ENCODE results near the gene MRPL58. TPM values are rescaled to one million over a fixed set of nuclear protein-coding genes. Genes with fewer than 3 reads are reported as not detected.

The MRPL58 gene
- total RNA-seq, 2 experiments from 2014 or later: 5.4 to 7.1 TPM

DNA sequence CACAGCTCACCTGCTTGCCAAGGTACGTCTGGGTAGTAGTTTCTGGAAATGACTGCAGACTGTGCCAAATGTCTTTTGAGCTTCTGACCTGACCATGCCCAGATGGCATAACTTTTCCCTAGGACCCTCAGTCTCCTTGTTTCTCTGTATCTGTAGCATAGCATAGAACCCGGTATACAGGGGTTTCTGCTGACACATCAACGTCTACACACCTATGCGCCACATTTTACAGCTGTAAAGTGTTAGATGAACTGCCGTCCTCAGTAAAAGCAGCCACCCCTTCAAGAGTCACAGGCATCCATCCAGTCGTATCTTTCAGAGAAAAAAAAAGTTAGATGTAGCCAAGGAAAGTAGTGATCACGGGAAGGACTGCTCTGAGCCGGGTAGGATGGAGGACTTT is 52.0 kb downstream of the MRPL58 start:
- H3K27ac ChIP-seq (ENCODE audit: low read depth in 1 of 2, low read length in 2 of 2): no peak overlapping the region
- POLR2A ChIA-PET: interaction anchor here (0.7 kb wide), 1 partner anchor 9 kb away, joined by 3 read pairs; no protein-coding TSS in a partner anchor
- CTCF ChIA-PET: no interaction called here
- H3K27me3 Mint-ChIP-seq: no peaks in the 10 kb centered on the region
- H3K4me1 ChIP-seq (ENCODE audit: insufficient read depth, low read length): peaks cover 32% of the 10 kb centered on the region
- ATAC-seq (ENCODE audit: poor library complexity): no peak
- H3K27me3 ChIP-seq (ENCODE audit: control insufficient read depth in 1 of 2, insufficient read depth in 2 of 2, low read length in 2 of 2): no peaks in the 10 kb centered on the region
- no peaks in the 10 kb centered on the region for H3K9me3 ChIP-seq (ENCODE audit: control insufficient read depth in 1 of 2, insufficient read depth in 1 of 2, low read length in 2 of 2)
- no peak overlapping the region for H3K4me3 ChIP-seq (ENCODE audit: low read length)
- H3K4me1 Mint-ChIP-seq (ENCODE audit: low read depth): peaks cover 37% of the 10 kb centered on the region
- DNase-seq: no peak
- H3K36me3 ChIP-seq (ENCODE audit: insufficient read depth, low read length): peaks cover 46% of the 10 kb centered on the region
- intact Hi-C loops (cut with DNase I, micrococcal nuclease): loop anchor here (5.0 to 10.0 kb wide), 4 partner anchors 43 to 138 kb away; partner anchors contain the start of genes ARMC7 (in 1 of the 2) and SUMO2 (in 1 of the 2)
- H3K4me3 Mint-ChIP-seq: no peak overlapping the region
- H3K36me3 Mint-ChIP-seq (ENCODE audit: low read depth): peaks cover 53% of the 10 kb centered on the region
- H3K27ac Mint-ChIP-seq: no peak overlapping the region
- TF ChIP-seq, protein P1, sequence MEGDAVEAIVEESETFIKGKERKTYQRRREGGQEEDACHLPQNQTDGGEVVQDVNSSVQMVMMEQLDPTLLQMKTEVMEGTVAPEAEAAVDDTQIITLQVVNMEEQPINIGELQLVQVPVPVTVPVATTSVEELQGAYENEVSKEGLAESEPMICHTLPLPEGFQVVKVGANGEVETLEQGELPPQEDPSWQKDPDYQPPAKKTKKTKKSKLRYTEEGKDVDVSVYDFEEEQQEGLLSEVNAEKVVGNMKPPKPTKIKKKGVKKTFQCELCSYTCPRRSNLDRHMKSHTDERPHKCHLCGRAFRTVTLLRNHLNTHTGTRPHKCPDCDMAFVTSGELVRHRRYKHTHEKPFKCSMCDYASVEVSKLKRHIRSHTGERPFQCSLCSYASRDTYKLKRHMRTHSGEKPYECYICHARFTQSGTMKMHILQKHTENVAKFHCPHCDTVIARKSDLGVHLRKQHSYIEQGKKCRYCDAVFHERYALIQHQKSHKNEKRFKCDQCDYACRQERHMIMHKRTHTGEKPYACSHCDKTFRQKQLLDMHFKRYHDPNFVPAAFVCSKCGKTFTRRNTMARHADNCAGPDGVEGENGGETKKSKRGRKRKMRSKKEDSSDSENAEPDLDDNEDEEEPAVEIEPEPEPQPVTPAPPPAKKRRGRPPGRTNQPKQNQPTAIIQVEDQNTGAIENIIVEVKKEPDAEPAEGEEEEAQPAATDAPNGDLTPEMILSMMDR (IDR thresholded peaks at IDR 0.05): no peak
- no peaks in the 10 kb centered on the region for H3K9me3 Mint-ChIP-seq

DNA sequence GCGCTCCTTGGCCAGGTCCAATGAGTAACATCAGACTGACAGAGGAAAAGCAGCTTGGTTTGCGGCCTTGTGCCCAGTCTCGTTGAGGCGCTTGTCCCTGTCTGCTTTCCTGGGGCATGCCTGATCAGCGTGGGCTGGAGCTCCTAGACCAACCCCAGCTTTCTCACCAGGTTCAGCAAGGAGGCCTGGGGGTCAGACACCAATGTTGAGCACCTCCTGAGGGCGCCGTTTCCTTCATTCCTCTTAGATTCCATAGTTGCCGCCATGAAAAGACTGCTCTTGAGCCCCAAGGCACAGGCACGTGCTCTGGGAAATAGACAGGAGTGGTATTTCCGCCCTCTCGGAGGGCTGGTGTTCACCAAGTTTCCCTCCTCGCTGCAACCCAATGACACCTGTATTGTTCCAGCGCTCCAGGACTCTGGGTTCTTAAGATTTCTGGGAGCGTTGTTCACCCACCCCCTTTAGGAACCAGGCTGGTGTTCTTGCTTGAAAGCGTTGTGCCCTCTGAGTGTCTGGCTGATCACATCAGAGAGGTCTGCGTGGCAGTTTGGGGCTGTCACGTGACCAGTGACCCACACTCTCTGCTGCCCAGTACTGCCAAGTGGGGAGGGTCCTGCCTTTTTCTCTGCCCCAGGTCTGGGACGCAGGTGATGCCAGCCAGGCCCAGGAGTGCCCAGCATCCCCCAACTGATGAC is 52.5 kb downstream of the MRPL58 start:
- H3K4me1 ChIP-seq (ENCODE audit: insufficient read depth, low read length): peaks cover 31% of the 10 kb centered on the region
- no peak for ATAC-seq (ENCODE audit: poor library complexity)
- no peak overlapping the region for H3K4me3 ChIP-seq (ENCODE audit: low read length)
- no peak overlapping the region for H3K27ac ChIP-seq (ENCODE audit: low read depth in 1 of 2, low read length in 2 of 2)
- Mint-ChIP-seq H3K27ac (no peak overlapping the region), H3K9me3 (no peaks in the 10 kb centered on the region), H3K4me3 (no peak overlapping the region), H3K27me3 (no peaks in the 10 kb centered on the region), H3K4me1 (ENCODE audit: low read depth) (peaks cover 36% of the 10 kb centered on the region), H3K36me3 (ENCODE audit: low read depth) (peaks cover 48% of the 10 kb centered on the region)
- TF ChIP-seq, protein P1 (IDR thresholded peaks at IDR 0.05): no peak
- no peaks in the 10 kb centered on the region for H3K27me3 ChIP-seq (ENCODE audit: control insufficient read depth in 1 of 2, insufficient read depth in 2 of 2, low read length in 2 of 2)
- DNase-seq: no peak
- intact Hi-C loops (cut with DNase I, micrococcal nuclease): loop anchor here (5.0 to 10.0 kb wide), 4 partner anchors 42 to 137 kb away; partner anchors contain the start of genes ARMC7 (in 1 of the 2) and SUMO2 (in 1 of the 2)
- POLR2A ChIA-PET: interaction anchor here (0.7 kb wide), 1 partner anchor 9 kb away, joined by 3 read pairs; no protein-coding TSS in a partner anchor
- H3K9me3 ChIP-seq (ENCODE audit: control insufficient read depth in 1 of 2, insufficient read depth in 1 of 2, low read length in 2 of 2): no peaks in the 10 kb centered on the region
- peaks cover 43% of the 10 kb centered on the region for H3K36me3 ChIP-seq (ENCODE audit: insufficient read depth, low read length)
- CTCF ChIA-PET: no interaction called here

DNA sequence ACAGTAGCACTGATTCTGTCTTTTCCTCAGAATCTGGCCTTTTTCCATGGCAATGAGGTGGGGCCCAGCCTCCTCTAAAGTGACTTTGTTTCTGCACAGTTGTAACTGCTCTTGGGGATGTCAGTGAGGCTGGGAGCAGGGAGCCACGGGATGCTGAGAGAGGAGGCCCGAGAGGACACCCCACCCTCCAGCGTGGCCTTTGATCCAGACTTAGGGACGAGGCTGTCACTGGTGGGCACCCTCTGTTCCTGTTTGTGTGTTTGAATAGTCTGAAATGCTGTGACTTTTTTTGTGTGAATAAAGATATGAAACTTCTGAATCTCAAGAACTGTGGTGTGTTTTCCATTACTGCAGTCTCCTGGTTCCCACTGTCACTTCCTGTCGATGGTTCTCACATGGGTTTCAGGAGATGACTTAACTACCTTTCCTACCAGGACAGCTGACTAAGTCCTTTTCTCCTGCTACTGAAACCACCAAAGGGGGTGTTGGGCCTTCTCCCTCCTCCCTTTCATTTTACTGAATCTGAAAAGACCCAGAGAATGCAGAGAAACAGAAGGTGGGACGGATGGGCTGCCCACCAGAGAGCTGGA is 53.2 kb downstream of the MRPL58 start:
- ChIA-PET POLR2A (interaction anchor here (3.8 kb wide), 1 partner anchor 12 kb away, joined by 16 read pairs; no protein-coding TSS in a partner anchor), CTCF (no interaction called here)
- Histone ChIP-seq H3K36me3 (ENCODE audit: insufficient read depth, low read length) (peaks cover 42% of the 10 kb centered on the region), H3K4me1 (ENCODE audit: insufficient read depth, low read length) (peaks cover 31% of the 10 kb centered on the region), H3K27me3 (ENCODE audit: control insufficient read depth in 1 of 2, insufficient read depth in 2 of 2, low read length in 2 of 2) (no peaks in the 10 kb centered on the region), H3K27ac (ENCODE audit: low read depth in 1 of 2, low read length in 2 of 2) (no peak overlapping the region), H3K4me3 (ENCODE audit: low read length) (no peak overlapping the region), H3K9me3 (ENCODE audit: control insufficient read depth in 1 of 2, insufficient read depth in 1 of 2, low read length in 2 of 2) (no peaks in the 10 kb centered on the region)
- TF ChIP-seq, protein P1 (IDR thresholded peaks at IDR 0.05): no peak
- Mint-ChIP-seq H3K27ac (no peak overlapping the region), H3K36me3 (ENCODE audit: low read depth) (peaks cover 43% of the 10 kb centered on the region), H3K27me3 (no peaks in the 10 kb centered on the region), H3K4me3 (peak overlapping the region; percentile 34), H3K9me3 (no peaks in the 10 kb centered on the region), H3K4me1 (ENCODE audit: low read depth) (peaks cover 34% of the 10 kb centered on the region)
- ATAC-seq (ENCODE audit: poor library complexity) (no peak), DNase-seq (no peak)
- intact Hi-C loops (cut with DNase I, micrococcal nuclease): loop anchor here in 1 of 2 experiments (10.0 kb wide), 1 partner anchor 49 kb away; no protein-coding TSS in a partner anchor
